GM18526 (cell line): Measurements from ENCODE around the gene EFHD1.

Experiments used
- POLR2A ChIP-seq: IDR thresholded peaks from 3 replicates; pipeline ENCODE4 v1.6.1; 2011; ENCODE audit not compliant: insufficient read length; ENCODE audit errors: extremely low read depth

Gene EFHD1

GRCh38 chr2:232659359-232659758 is 26.0 kb downstream of the EFHD1 start:
- TF ChIP-seq POLR2A = no peak

GRCh38 chr2:232662486-232663260 is 29.3 kb downstream of the EFHD1 start:
- no peak for TF ChIP-seq POLR2A

DNA sequence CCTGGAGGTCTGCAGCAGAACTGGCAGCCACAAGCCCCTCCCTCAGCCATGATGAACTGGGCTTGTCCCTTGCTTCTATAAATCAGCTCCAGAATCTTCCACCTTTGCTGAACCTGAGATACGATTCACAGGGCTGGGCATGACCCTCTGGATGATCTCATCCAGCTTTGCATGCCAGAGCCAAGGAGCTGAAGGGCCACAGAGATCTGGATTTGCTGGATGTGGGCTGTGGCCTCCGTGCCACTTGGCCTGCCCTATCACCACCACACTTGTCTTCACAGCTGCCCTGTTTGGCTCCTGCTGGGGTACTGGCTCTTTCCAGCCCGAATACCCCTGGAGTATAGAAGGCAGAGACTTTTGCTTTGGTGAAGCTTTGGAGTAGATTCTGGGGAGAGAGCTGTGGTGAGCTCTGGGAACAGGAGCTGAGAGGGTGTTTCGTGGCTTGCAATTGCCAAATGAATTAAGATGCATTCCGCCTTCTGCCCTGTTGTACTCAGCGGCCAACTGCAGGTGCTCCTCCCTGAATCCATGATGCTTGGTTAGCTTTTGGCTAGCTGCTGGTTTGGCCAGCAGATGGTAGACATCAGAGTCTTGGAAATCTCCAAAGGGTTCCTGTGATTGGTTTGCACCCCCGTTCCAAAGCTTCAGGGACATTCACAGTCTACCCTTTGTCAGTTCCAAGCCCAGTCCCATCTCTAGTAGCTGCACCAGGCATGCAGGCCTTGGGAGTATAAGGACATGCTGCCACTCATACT is 32.8 kb downstream of the EFHD1 start:
- no peak for TF ChIP-seq POLR2A

GRCh38 chr2:232667989-232668583 is 34.7 kb downstream of the EFHD1 start:
- TF ChIP-seq POLR2A = no peak

GRCh38 chr2:232668805-232669444 is 35.5 kb downstream of the EFHD1 start:
- no peak for TF ChIP-seq POLR2A

- TF ChIP-seq POLR2A = no peak
These were observed 39.2 kb downstream of the EFHD1 start for GRCh38 chr2:232672588-232672987.

GRCh38 chr2:232674491-232674890 is 41.1 kb downstream of the EFHD1 start:
- TF ChIP-seq POLR2A = no peak

DNA sequence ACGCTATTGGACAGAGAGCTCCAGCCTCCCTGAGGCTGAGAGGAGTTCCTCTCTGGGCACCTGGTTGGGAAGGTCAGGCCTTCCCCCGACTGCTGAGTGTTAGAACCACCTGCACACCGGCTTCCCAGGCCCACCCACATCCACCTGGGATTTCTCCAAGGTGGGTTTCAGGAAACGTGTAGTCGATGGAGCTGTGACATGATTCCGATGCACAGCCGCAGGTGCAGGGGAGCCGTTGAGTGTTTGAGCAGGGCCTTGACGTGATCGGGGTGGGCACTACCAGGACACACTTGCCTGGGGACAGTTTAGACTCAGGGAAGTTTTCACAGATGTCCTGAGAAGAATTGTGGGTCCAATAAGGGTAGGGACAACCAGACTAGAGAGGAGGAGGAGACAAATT is 42.0 kb downstream of the EFHD1 start:
- TF ChIP-seq POLR2A = no peak

- TF ChIP-seq POLR2A = no peak
These were observed 46.6 kb downstream of the EFHD1 start for GRCh38 chr2:232680006-232680405.

DNA sequence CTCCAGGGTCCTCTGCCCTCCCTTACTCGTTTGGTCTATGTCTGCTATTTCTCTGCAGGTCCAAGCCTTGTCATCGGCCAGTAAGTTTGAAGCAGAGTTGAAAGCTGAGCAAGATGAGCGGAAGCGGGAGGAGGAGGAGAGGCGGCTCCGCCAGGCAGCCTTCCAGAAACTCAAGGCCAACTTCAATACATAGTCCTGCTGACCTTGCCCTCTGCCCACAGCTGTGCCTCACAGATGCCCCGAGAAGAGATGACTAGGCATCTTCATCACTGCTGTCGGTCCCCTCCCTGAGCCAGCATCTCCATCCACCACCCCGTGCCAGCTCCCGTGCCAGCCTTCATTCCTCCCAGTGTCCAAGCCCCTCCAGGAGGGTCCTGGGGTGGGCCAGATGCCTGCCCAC is 48.1 kb downstream of the EFHD1 start:
- TF ChIP-seq POLR2A = no peak

DNA sequence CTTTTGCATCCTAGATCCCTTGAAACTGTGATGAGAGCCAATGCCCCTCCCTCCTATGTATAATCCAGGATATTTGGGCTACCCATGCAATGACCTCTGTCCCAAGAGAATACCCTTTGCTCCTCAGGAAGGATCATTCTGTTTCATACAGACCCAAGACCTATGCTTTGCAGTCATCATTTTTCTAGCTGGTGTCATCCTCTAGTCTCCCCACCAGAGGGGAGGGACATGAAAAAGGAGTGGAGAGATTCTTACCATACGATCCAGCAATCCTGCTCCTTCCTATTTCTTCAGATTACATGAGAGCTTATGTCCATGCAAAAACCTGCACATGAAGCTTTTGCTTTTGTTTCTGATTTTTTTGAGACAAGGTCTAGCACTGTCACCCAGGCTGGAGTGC is 50.0 kb downstream of the EFHD1 start:
- TF ChIP-seq POLR2A = no peak

DNA sequence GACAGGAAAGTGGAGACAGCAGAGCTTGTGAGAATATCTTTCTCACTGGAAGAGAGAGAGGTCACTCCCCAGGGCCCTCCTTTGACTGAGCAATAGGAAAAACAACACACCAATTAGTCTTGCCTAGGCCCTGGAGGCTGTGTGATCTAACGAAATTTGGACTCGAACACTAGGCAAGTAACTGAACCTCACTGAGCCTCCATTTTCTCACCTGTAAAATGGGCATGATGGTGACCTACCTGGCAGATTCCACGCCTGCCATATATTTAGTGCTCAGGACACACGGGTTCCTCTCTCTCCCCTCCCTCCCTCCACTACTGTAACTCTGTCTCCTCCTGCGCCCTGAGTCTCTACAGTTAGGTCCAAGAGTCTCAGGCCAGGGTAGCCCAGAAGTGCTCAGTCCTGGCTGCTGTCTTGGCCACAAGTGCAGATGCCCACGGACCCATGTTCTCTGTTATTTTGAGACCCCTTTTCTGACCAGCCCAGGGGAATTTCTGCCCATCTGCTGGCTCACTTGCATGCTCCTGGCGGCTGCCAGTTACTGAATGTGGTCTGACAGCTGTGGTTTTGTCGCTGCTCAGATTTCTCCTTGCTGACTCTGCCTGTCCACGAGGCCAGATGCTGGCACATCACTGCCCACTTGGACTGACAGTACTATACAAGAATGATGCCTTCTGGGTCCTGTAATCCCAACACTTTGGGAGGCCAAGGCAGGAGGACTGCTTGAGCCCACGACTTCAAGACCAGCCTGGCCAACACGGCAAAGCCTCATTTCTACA is 54.2 kb downstream of the EFHD1 start:
- TF ChIP-seq POLR2A = no peak

- TF ChIP-seq POLR2A = no peak
These were observed 54.8 kb downstream of the EFHD1 start for GRCh38 chr2:232688201-232688600.

DNA sequence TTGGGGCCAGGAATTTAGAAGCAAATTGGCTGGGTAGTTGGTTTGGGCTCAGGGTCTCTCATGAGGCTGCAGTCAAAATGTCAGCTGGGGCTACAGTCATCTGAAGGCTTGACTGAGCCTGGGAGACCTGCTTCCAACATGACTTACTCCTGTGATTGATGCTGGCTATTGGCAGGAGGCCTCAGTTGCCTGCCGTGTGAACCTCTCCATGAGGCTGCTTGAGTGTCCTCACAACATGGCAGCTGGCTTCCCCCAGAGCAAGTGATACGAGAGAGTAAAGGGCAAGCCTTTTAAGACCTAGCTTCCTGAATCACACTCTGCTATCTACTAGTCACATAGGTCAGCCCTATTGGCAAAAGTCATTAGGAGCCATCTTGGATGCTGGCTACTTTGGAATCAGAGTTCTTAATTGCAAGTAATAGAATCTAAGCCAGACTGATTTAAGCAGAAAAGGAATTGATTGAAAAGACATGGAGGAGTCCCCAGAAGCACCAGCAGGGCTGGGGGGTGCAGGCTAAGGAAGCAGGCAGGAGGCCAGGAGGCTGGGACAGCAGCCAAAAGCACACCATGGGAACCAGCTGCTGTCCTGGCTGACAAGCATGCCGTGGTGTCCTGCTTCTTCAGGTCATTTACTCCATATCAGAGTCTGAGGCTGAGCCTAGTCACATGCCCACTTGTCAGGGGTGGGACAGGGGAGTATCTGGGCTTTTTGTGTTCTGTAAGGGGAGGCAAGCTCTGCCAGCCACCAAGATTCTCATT is 55.9 kb downstream of the EFHD1 start:
- TF ChIP-seq POLR2A = no peak
